Measurements from ENCODE around the gene EMC9.

DNA sequence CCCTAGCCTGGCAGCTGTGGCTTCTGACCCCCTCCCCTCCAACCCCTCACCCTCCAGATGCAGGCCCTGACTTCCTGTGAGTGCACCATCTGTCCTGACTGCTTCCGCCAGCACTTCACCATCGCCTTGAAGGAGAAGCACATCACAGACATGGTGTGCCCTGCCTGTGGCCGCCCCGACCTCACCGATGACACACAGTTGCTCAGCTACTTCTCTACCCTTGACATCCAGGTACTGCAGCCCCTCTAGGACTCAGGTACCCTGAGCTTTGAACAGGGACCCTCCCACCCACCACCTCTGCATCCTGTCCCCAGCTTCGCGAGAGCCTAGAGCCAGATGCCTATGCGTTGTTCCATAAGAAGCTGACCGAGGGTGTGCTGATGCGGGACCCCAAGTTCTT lies 13.7 kb upstream of the EMC9 start:
- no peak for TF ChIP-seq EZH2 (IDR thresholded peaks at IDR 0.05; ENCODE audit: borderline replicate concordance, low read depth, low read length, severe bottlenecking)
- no peak for TF ChIP-seq CTCF (IDR thresholded peaks at IDR 0.05; ENCODE audit: borderline replicate concordance, extremely low read depth, low read length, poor library complexity, severe bottlenecking)

All from DND-41 (cell line).